Limb (tissue), 2 donors: ENCODE data around the gene NHSL1.

Experiments used
- DNase-seq, 2 donors: peaks; one replicate each; pipeline ENCODE4 v3.0.0-alpha.2; 2016; ENCODE audit errors: extremely low spot score in 2 of 2

NHSL1 gene

DNA sequence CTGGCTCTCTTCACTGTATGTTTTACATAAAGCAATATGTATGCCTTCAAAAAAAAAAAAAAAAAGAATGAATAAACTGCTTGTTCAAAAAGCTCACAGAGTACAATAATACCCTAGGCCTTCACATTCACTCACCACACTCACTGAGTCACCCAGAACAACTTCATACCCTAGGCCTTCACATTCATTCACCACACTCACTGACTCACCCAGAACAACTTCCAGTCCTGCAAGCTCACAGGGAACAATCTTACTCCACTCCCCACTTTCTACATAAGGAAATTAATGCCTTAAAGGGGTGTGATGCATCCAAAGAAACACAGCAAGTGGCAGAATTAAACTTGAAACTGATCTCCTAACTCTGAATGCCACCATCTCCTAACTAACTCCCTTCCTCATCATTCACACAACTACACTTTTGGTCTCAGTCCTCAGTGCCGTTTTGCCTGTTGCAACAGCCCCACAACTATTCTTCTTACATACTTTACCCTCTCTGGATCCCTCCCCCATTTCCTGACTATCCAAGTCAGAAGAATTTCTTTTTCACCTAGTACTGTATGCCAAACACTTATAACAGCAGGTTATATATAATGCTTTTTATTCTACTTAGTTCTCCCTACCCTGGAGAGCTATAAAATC lies 34.2 kb downstream of the NHSL1 start:
- DNase-seq: no peak

DNA sequence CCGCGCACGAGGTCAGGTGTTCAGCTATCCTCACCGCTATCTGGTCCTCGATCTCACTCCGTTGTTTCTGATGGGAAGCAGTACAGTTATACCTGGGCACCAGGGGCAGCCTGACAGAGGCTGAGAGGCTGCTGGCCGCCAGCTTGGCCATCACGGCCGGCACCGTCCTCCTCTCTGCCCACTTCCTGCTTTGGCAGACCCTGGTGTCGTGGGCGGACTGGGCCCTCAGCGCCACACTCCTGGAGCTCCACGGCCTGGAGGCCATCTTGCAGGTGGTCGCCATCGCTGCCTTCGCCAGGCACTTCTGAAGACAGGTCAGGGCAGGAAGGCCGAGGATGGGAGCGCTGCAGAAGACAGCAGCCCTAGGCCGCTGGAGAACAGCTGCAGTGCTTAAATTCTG lies 35.2 kb downstream of the NHSL1 start:
- no peak for DNase-seq

DNA sequence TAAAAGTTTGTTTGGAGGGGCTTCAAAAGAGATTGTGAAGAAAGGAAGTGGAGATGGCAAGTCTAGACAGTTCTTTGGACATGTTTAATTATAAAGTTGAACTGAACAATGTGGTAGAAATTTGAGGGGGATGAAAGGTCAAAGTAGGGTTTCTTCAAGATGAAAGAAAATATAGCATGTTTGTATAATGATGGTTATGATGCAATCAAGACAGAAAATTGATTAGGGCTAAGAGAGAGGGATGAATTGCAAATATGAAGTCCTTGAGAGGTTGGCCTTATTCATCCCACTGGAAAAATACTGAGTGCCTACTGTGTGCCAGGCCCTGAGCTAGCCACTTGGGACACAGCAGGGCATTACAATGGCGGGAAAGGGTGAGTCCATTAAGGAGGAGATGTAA lies 37.6 kb downstream of the NHSL1 start:
- no peak for DNase-seq

DNA sequence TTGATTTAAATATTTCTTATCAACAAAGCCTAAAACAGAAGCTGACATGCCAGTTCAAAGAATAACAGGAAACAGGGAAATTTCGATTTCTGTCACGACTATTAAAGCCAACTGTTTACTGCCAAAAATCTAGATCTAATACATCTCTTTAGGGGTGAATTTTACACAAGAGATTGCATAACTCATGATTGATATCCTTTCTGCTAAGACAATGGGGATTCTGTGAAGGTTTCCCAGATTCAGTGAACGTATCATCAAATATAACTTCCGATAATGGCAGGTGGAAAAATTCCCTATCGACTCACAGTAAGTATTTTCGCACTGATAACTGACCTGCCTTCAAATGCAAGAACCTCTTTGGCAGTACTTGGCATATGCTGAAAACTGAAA lies 42.9 kb downstream of the NHSL1 start:
- no peak for DNase-seq

DNA sequence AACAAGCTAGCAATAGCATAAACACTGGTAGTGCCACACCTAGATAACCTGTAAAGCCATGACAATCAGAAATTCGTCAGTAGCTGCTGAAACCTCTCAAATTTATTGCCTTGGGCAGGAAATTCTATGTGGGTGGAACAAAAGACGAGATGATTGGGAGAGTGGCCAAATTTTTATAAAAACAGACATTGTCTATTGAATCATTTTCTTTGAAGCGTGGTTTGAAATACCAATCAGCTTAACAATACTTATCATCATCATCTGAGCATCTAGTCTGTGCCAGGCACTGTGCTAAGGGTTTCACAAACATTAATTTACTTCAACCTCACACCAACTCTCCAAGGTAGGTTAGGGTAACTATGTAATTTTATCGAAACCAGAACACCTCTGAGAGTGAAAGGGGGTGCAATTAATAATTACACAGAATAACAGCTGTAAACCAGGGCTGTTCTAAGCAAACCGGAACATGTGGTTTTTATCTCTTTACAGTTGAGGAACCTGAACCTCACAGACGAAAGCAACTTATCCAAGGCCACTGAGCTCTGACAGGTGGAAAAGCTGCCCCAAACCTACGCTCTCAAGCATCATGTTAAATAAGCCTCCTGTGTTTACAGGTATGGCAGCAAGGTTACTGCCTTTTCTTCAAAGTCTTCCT lies 43.4 kb downstream of the NHSL1 start:
- no peak for DNase-seq

DNA sequence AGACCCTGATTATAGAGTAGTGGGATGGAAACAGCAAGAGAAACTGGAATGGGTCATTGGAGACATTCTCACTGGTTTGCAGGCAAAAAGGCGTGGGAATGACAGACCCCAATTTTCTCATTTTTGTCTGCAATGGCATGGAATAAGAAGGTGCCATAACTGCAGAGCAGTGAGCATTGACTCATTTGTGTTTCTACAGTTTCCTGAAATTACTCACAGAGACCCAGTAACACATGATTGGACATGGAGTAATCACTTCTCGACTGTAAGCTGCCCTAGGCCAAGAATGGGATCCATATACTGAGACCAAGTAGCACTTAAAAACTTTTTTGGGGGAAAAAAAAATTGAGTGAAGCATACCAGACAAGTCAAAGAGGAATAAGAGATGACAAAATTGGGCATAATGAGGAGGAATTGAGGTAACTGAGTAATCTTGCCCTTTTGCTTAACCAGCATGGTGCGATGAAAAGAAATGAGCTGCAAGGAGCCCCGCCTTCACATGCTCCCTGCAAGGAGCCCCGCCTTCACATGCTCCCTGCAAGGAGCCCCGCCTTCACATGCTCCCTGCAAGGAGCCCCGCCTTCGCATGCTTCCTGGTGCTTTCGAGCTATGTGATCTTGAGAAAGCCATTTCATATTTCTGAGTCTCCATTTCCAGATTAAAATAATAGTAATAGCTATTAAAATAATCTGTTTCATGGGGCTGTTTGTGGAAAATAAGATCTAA lies 44.1 kb downstream of the NHSL1 start:
- no peak for DNase-seq

DNA sequence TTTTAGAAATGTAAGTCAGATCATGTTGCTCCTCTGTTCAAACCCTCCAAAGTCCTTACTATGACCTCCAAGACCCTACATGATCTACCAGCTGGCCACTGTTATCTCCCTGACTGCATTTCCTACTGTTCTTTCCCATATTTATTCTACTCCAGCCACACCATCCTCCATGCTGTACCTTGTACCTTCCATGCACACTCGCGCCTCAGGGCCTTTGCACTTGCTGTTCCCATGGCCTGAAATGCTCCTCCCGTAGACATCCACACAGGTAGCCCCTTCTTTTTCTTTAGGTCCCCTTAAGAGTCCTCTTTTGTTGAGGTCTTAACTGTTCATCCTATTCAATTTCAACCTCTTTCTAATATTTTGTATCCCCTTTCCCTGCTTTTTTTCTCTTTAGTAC lies 48.3 kb downstream of the NHSL1 start:
- no peak for DNase-seq

DNA sequence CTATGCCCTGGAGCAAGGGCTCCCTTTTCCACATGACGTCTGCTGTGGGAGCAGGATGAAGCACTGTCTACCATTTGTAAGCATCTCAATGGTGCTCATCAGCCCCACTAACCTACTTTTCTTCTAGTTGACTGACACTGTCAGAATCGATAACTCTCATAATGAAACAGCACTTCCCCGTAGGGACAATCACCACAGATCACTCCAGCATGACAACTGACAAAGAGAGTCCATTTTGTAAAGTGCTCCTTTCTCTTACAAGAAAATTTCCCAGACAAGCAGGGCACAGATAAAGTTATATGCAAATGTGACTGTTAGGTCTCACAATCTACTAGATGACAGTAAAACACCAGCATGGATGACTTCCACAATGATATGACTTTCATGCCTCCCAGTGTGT lies 48.8 kb downstream of the NHSL1 start:
- no peak for DNase-seq

DNA sequence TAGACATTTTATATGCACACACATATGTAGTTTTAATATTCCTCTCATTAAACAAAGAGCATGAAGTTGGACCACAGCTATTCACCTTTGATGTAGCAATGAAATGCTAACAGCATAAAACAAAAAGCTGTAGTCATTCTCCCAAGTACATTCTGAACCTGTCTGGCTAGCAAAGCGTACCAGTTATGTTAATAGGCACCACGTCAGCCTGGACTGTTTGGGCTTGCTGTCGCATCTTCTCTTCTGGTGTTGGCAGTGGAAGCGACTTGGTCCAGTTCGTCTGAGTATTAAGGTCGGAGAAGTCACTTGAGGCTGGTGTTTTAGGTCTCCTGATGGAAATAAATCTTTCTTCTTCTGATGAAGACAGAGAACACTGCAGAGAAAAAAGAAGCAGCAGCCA lies 52.5 kb downstream of the NHSL1 start:
- no peak for DNase-seq

DNA sequence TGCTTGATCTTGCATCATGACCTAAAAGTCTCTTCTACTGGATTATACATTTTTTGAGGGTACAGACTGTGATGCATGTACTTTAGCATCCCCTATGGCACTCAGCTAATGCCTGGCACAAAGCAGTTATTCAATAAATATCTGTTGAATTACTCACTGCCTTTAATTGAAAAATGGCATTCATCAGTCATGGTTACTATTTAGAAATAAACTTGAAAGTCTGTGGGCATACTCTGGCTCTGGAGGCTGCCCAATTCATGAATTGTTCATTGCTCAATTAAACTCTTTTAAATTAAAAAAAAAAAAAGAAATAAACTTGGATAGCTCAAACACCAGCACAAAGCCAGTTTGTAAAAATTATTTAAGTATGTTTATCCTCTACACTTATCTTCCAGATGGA lies 55.3 kb downstream of the NHSL1 start:
- DNase-seq: no peak

DNA sequence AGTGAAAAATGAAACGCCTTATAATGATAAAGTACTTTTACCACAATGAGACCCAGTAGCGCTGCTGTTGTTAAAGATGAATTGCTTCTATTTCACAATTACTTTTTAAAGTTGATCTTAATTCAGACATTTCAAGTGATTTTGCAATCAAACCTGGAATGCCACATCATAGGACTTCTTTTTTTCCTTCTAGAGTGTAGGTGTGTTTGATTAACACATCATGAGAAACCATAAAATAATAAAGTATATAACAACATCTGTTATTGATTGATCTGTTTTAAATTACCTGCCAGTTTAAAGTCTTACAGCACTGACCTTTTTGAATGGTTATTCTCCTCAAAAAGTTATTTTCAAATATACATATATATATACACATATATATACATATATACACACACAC lies 56.6 kb downstream of the NHSL1 start:
- no peak for DNase-seq

DNA sequence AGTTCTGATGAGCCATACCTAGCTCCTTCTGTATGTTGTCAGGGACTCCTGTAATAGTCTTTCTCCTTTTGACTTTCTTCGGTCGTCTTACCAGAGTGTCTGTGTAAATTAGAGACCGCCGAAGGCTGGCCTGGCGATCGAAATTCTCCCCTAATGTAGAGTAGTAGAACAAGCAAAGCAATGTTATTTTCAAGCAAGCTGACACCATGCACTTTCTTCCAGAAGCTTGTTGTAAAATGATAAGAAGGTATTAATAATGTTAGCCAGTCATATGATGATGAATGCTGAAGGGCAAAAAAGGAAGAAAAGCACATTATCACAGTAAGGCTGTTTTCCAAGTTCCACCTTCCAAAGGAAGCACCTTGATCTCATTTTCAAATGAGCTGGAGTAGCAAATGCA lies 57.3 kb downstream of the NHSL1 start:
- no peak for DNase-seq

DNA sequence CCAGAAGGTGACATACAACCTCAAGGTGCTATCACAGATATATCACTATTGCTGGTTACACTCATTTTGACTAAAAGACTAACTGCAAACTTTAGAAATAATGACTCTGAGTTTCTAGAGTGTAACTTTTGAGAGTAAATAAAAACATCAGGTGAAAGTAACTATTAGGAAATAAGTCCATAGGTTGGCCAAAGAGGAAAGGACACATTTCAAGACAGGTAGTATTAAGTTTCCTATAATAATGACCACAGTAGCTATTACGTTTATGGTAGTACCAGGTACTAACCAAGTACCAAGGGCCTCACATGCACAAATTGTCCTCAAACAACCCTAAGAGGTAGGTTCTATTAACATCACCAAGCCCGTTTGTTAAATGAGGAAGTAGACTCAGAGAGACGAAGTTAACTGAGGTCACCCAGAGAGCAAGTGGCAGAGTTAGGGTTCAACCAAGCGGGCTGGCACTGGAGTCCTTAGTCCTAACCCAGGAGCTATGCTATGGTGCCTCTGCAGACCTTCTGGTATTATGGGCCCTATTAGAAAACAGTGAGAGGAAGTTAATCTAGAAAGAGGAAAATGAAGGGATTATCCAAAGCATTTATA lies 58.4 kb downstream of the NHSL1 start:
- DNase-seq: no peak

DNA sequence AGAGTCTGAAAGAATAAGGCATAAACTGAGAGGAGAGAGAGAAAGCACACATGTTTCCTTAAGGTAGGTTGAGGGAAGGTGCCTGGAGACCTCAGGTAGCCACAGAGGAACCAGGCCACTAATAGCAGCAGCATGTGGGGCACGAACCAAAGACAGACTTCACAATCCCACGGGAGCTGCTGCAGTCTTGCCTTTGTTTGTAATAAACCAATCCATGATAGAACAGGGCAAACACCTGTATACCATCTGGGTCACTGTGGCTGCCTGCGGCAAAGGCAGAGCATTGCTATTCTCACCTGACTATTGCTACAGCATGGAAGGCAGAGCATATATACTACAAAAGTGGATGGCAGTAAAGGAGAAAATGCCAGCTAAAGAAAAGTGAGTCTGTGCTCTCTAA lies 59.0 kb downstream of the NHSL1 start:
- no peak for DNase-seq

DNA sequence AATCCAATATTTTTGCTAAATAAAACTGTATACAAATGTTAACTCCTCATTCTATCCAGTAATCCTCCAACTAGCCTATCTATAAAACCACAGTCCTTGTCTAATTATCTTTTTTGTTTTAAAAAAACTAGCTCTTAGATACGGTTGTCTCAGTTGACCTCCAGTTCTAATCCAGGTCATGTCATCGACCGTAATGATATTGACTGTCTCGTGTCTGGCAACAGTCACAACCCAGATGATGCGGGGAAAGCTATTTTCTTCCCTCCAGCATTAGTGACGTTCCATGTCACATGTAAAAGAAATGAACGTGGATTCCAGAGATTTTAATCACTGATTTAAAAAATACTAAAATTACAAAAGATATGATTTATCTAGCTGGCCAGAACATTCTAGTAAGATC lies 59.7 kb downstream of the NHSL1 start:
- no peak for DNase-seq

DNA sequence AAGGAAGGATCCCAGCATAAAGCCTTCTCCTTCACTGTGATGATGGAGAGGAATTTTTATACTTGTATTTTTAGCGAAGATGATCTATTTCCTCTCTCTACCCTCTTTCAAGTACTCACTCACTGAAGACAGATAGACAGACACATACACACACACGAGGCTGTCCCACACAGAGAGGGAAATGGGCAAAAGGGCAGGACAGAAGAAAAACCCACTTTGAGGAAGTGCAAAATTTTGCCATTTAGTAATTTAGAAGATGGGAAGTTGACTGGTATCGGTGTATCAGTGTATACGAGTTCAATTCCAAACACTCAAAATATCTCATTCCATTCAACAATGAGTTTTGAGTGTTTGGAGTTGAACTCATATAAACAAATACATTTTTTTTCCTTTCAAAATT lies 64.4 kb downstream of the NHSL1 start:
- no peak for DNase-seq

DNA sequence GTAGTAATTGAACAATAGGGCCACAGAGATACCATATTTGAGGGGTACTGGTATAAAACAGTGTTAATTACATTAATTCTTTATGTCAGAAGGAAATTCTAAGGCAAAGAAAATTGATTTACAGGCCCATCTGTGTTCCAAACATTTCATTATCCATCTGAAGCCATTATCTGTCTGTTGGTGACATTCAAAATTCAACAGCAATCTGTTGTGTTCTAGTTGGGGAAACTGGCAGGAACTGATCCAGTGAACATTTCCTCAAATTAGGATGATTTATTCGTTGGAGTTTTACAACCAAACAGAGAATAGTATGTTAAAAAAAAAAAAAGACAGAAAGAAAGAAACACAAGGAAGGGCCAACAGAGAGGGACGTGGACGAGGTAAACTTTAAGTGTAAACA lies 65.2 kb downstream of the NHSL1 start:
- DNase-seq: no peak

DNA sequence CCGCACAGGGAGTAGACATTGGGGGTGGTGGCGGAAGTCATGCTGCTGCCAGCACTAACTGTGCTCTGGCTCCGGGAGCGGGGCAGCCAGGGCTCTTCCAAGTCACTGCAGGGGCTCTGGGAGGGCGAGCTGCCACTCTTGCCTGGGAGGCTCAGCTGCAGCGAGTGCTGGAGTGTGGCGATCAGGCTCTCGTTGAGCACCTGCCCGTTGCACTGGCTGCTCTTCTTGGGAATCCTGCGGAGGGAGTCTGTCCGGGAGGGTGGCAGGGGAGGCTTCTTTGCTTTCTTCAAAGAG lies 67.3 kb downstream of the NHSL1 start:
- no peak for DNase-seq

DNA sequence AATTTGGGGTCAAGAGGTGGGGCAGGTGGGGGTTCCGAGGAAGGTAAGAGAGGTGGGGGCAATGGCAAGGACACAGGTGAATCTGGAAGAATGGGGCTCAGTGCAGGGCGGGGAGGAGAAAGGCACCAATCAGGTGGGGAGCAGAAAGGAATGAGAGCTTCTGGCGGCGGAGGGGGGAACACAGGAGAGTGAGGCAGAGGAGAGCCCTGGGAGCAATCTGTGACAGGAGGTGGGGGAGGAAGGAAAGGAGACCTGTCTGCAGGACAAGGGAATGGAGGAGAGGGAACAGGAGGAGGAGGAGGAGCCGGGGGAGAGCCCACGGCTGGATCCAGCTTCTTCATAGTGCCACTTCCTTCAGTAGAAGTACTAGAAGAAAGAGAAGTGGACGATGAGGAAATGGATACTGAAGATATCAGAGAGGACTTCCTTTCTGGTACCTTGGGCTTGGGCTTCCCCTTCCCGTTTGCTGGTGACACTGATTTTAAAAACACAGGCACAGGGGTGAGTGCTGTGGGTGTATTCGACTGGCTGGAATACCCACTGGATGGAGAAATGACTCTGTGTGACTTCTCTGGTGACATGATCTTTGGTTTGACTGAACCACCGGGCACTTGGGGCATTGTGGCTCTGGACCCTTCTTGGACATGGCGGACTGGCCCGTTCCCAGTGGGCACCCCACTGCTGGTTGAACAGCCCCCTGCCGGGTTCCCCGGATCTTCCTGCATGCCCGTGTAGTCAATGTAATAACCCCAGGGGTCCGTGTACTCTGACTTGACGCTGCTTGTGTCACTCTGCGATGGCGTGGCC lies 67.8 kb downstream of the NHSL1 start:
- no peak for DNase-seq

DNA sequence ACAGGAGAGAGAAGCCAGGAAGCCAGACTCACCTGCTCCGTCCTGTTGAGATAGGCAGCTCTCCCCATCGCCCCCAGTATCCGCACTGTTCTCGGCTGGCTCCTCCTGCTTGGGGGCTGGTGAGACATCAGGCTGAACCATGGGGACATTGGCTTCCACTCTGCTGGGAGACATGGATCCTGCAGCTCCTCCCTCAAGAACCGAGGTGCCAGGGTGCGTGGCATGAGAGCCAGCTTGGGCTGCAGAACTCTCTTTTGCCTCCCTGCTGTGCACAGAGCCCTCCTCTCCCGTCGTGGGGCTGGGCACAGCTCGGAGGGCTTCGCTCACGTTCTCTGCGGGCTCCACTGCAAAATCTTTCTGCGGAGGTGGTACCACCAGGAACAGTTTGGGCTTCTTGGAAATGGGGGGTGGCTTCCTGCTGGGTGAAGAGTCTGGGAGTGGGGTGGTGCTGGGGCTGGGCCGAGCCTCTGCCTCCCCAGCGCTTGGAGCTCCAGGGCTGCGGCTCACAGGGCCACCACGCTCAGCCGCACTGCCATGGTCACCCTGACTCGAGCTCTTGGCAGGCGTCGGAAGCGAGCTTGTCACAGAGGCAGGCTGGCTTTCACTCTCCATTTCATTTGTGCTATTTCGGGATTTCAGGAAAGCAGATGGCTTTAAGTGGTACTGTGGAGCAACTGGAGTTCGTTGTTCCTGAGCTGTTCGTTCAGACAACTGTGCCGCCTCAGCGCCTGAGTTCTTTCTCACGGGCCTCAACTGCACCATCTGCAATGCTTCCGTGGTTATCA lies 68.7 kb downstream of the NHSL1 start:
- no peak for DNase-seq

DNA sequence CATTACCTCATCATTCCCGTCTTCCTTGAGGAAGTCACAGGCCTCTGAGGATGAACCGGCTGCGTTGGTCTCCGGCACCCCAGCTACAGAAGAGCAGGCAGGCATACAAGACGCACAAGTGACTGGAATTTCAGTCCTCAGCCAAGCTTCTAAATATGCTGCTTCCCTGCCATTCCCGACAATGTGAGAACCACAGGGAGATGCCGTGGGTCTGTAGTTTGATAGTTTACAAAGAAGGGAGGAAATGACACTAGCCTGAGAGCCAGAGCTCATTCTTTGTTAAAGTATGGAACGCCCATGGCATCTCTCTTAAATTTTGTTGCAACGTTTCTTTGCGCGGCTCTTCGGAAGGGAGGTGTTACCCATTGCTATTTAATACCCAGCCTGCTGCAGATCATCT lies 69.5 kb downstream of the NHSL1 start:
- no peak for DNase-seq
